Progenitor cell of endocrine pancreas (in vitro differentiated cells): ENCODE data around the gene POU5F1. TPM values are rescaled to one million over a fixed set of nuclear protein-coding genes. Genes with fewer than 3 reads are reported as not detected.

Source experiments
- DNase-seq: peaks from one replicate; pipeline ENCODE4 v3.0.0; 2021; ENCODE audit warnings: low spot score; ENCODE audit not compliant: unreplicated experiment
- H3K27ac Mint-ChIP-seq: 2 replicates; pipeline ENCODE4 v1.8.0; 2021; ENCODE audit warnings: mild to moderate bottlenecking, moderate library complexity, mixed read lengths
- H3K27me3 Mint-ChIP-seq: 2 replicates; pipeline ENCODE4 v1.8.0; 2021; ENCODE audit warnings: mixed read lengths
- H3K36me3 Mint-ChIP-seq: 2 replicates; pipeline ENCODE4 v1.8.0; 2022; ENCODE audit warnings: mixed read lengths; ENCODE audit not compliant: insufficient read depth
- H3K4me1 Mint-ChIP-seq: 2 replicates; pipeline ENCODE4 v1.8.0; 2021; ENCODE audit warnings: low read depth, mixed read lengths
- H3K4me3 Mint-ChIP-seq: 2 replicates; pipeline ENCODE4 v1.8.0; 2021; ENCODE audit warnings: low read depth, mild to moderate bottlenecking, moderate library complexity, mixed read lengths
- H3K9me3 Mint-ChIP-seq: 2 replicates; pipeline ENCODE4 v1.8.0; 2021; ENCODE audit warnings: low read depth, mixed read lengths
- CTCF ChIP-seq: fragments of 200-600 bp; sonication (generic); IDR thresholded peaks from one replicate; pipeline ENCODE4 v1.5.0; 2021; ENCODE audit warnings: antibody characterized with exemption, mild to moderate bottlenecking; ENCODE audit not compliant: unreplicated experiment
- total RNA-seq: library from RNA; stranded (reverse); gene quantifications from 2 replicates; pipeline ENCODE4 v1.2.1, GENCODE V29; 2021

POU5F1 gene
- total RNA-seq, 1 donor from 2014 or later, result 1.6 TPM

- peaks cover 12% of the 10 kb centered on the region for H3K4me1 Mint-ChIP-seq
- no peak overlapping the region for H3K4me3 Mint-ChIP-seq
- no peaks in the 10 kb centered on the region for H3K36me3 Mint-ChIP-seq
- H3K9me3 Mint-ChIP-seq, result no peaks in the 10 kb centered on the region
- TF ChIP-seq CTCF, result no peak
- no peak overlapping the region for H3K27ac Mint-ChIP-seq
- DNase-seq, result no peak
- peaks cover 10% of the 10 kb centered on the region for H3K27me3 Mint-ChIP-seq
Measured at GRCh38 chr6:31161216-31162126, 9.0 kb downstream of the POU5F1 start.

GRCh38 chr6:31158863-31159855, 11.3 kb downstream of the POU5F1 start:
- TF ChIP-seq CTCF, result no peak
- peak overlapping the region; percentile 79 for H3K4me3 Mint-ChIP-seq
- H3K9me3 Mint-ChIP-seq, result no peaks in the 10 kb centered on the region
- H3K4me1 Mint-ChIP-seq, result peaks cover 12% of the 10 kb centered on the region
- peak overlapping the region; percentile 90 for H3K27ac Mint-ChIP-seq
- H3K27me3 Mint-ChIP-seq, result peaks cover 10% of the 10 kb centered on the region
- no peak for DNase-seq
- H3K36me3 Mint-ChIP-seq, result peaks cover 5% of the 10 kb centered on the region

GRCh38 chr6:31158140-31158862, 12.2 kb downstream of the POU5F1 start, which contains the start of gene TCF19:
Gene TCF19, plus strand, starts transcription at chr6:31158589. Its CDS starts 881 bp downstream, at chr6:31159470.
- peak; percentile 95 for DNase-seq
- Mint-ChIP-seq H3K9me3 (no peaks in the 10 kb centered on the region), H3K27ac (peak within 1 kb of the TSS; percentile 90), H3K27me3 (peaks cover 10% of the 10 kb centered on the region), H3K4me1 (peaks cover 12% of the 10 kb centered on the region), H3K36me3 (peaks cover 5% of the 10 kb centered on the region), H3K4me3 (peak within 1 kb of the TSS; percentile 79)
- TF ChIP-seq CTCF, result no peak

- H3K9me3 Mint-ChIP-seq, result no peaks in the 10 kb centered on the region
- peak within 1 kb of the TSS; percentile 79 for H3K4me3 Mint-ChIP-seq
- TF ChIP-seq CTCF, result no peak
- no peak for DNase-seq
- peaks cover 12% of the 10 kb centered on the region for H3K4me1 Mint-ChIP-seq
- H3K27ac Mint-ChIP-seq, result peak within 1 kb of the TSS; percentile 90
- H3K36me3 Mint-ChIP-seq, result peaks cover 5% of the 10 kb centered on the region
- H3K27me3 Mint-ChIP-seq, result peaks cover 10% of the 10 kb centered on the region
Measured at GRCh38 chr6:31157513-31158139, 12.9 kb downstream of the POU5F1 start, which contains the start of gene CCHCR1. Gene CCHCR1, minus strand, starts transcription at chr6:31157802. Its CDS starts 202 bp downstream, at chr6:31157600.
